Keratinocyte (primary cell): ENCODE measurements around the gene OR2F1.

ENCODE experiments used
- EZH2 ChIP-seq: IDR thresholded peaks from one replicate; pipeline ENCODE4 v1.6.1; 2012; ENCODE audit warnings: inconsistent platforms, mild to moderate bottlenecking, low read length, moderate library complexity
- TF ChIP-seq, protein P1 (sequence below), 3 experiments: IDR thresholded peaks in 1 of 3; conservative IDR thresholded peaks in 1 of 3; optimal IDR thresholded peaks in 1 of 3; 2 replicates in 2 of 3; 3 replicates in 1 of 3; pipeline versions ENCODE3 to v1.5.1; 2011; ENCODE audit warnings: low read length in 3 of 3, mild to moderate bottlenecking in 3 of 3, moderate library complexity in 2 of 3, control low read depth in 1 of 3, inconsistent platforms in 1 of 3; ENCODE audit not compliant: insufficient read depth in 2 of 3; ENCODE audit errors: extremely low read depth in 1 of 3

DNA sequence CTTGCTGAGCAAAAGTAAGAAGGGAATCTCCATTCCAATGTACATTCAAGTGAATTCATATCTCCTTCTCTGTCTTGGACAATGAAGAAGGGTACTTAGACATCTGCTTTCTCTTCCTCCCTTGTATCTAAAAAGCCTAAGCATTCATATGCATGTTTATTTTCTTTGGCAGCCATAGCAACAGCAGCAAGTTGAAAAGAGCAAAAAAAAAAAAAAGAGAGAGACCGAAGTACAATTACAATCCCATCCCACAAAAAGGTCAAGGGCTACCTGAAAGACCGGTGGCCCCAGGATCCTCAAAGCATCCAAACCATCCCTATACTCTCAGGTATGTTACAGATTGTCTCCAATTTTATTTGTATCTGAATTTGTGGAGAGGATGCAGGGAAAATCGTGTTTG lies 4.1 kb downstream of the OR2F1 start:
- TF ChIP-seq, protein P1, sequence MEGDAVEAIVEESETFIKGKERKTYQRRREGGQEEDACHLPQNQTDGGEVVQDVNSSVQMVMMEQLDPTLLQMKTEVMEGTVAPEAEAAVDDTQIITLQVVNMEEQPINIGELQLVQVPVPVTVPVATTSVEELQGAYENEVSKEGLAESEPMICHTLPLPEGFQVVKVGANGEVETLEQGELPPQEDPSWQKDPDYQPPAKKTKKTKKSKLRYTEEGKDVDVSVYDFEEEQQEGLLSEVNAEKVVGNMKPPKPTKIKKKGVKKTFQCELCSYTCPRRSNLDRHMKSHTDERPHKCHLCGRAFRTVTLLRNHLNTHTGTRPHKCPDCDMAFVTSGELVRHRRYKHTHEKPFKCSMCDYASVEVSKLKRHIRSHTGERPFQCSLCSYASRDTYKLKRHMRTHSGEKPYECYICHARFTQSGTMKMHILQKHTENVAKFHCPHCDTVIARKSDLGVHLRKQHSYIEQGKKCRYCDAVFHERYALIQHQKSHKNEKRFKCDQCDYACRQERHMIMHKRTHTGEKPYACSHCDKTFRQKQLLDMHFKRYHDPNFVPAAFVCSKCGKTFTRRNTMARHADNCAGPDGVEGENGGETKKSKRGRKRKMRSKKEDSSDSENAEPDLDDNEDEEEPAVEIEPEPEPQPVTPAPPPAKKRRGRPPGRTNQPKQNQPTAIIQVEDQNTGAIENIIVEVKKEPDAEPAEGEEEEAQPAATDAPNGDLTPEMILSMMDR (optimal IDR thresholded peaks at IDR 0.05 in 1 of 3, IDR thresholded peaks at IDR 0.05 in 1 of 3, conservative IDR thresholded peaks at IDR 0.05 in 1 of 3; ENCODE audit: extremely low read depth in 1 of 3, insufficient read depth in 2 of 3, low read length in 3 of 3): no peak
- TF ChIP-seq EZH2: no peak
